Middle frontal gyrus (tissue), 1 donor: ENCODE results near the gene HCN2.

ENCODE experiments used
- DNase-seq: peaks from one replicate; pipeline ENCODE4 v3.0.0-alpha.2; 2015; ENCODE audit warnings: low spot score; ENCODE audit errors: extremely low spot score

Gene HCN2

DNA sequence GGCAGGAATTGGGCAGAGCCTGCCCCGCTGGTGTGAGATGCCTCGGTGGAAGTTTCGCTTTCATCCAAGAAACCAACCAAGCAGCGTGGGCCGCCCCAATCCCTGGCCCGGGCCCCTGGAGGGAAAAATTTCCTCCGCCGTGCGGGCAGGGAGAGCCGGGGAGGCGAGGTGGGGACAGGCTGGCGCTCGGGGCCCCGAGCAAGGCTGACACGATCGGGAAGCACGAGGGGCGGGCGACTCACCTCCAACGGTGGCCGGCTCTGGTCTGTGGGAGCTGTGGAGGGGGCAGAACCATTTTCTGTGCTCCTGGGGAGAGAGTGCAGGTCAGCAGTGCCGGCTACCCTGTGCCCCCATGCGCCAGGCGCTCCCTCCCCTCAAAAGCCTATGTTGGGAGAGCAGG is 62.3 kb downstream of the HCN2 start:
- DNase-seq = no peak

DNA sequence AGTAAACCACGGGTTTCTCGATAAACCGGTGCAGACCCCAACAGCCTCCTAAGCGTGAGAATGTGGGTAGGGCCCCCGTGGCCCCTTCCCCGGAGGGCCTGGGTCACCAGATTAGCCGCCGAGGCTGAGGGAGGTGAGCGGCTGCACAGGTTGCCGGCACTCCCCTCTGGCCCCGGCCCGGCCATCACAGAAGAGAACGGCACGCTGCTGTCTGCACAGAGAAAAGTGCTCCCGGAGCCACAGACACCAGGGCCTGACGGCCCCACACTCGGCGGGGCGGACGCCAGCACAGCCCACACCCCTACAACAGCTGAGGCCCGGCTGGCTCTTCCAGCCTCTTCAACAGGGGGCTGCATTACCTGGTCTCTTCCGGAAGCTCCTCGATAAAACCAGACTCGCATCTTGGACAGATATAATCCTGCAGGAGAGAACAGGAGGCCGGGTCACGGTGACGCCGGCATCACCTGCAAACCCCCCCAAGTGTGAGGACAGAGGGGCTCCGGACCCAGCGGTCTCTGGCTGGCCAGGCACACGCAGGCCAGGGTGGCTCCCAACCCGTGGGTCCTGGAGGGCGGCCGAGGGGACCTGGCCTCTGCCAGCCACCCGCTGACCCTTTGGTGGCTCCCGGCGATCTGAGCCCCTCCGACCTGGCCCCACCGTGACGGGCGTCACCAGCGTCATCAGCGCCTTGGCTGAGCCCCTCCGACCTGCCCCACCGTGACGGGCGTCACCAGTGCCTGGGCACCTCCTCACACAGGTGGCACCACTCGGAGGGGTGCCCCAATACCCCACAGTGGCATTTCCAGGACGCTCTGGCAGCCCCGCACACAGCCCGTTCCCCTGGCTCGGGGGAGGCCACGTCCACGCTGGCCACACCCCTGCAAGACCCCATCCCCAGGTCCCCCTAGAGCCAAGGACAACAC is 63.0 kb downstream of the HCN2 start:
- DNase-seq = no peak

- no peak for DNase-seq
These were observed 63.7 kb downstream of the HCN2 start for GRCh38 chr19:653425-653824.

GRCh38 chr19:655691-656090 is 66.0 kb downstream of the HCN2 start:
- DNase-seq = no peak

GRCh38 chr19:656751-657559 is 67.3 kb downstream of the HCN2 start:
- no peak for DNase-seq

GRCh38 chr19:657611-658010 is 67.9 kb downstream of the HCN2 start:
- no peak for DNase-seq

- no peak for DNase-seq
These were observed 68.6 kb downstream of the HCN2 start for GRCh38 chr19:658059-658839.

DNA sequence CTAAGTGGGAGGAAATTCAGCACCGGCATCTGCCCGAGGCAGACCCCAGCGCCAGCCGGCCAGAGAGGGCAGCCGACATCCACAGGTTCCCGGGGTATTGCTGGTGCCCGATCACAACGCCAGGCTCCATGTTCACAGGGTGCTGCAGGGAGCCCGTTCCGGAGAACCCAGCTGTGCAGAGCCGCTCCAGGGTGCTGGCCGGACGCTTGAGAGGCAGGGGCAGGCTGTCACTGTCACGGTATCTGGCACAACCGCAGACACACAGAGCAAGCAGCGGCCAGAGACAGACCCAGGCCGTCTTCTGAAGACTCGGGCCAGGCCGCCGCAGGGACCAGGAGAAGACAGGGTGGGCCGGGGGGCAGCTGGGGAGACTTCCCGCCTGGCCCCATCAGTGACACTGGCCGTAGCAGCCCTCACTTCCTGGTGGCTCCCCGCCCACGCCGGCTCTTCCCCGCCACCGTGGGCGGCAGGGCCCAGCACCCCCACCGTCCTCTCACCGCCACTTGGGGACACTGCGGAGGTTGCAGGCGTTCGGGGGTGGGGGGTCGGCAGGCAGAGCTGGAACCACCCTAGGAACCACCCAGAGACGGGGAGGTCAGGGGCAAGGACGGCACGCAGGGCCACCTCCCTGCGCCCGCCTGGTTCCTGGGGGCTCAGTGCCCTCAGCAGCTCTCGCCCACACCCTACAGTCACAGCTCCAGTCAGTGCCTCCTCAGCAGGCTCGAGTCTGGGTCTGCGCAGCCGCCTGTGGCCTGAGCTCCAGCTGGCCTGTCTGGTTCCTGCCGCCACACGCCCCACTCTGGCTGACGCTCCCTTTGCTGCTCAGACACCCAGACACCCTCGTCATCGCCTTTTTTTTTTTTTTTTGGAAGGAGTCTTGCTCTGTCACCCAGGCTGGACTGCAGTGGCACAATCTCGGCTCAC is 69.5 kb downstream of the HCN2 start:
- no peak for DNase-seq

GRCh38 chr19:660793-661426 is 71.2 kb downstream of the HCN2 start:
- DNase-seq = no peak

DNA sequence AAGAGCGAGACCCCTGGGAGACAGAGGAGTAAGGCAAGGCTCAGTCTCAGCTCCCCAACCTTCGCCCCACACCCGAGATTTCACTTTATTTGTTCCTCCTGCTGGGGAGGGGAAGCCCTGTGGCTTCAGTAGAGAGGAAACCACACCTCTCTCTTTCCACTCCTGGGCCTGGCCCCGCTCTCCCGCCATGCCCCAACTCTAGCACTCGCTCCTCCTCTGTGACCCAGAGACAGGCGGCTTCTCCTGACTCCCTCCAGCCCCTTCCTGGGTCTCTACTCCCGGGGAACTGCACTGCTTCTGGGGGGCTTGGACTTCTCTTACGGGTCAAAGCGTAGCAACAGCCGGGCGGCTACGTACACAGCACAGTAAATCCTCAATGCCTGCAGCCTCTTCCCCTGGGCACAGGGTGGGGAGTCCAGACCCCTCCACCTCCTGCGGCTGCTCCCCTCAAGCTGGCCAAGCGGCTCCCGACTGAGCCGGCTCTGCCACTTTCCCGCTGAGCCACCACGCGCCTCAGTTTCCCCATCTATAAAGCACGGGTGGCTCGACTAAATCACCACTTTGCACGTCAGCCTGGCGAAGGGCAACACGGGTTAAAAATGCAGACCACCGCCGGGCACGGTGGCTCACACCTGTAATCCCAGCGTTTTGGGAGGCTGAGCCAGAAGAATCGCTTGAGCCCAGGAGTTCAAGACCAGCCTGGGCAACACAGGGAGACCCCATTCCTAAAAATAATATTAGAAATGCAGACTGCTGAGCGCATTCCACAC is 71.9 kb downstream of the HCN2 start:
- DNase-seq = no peak

DNA sequence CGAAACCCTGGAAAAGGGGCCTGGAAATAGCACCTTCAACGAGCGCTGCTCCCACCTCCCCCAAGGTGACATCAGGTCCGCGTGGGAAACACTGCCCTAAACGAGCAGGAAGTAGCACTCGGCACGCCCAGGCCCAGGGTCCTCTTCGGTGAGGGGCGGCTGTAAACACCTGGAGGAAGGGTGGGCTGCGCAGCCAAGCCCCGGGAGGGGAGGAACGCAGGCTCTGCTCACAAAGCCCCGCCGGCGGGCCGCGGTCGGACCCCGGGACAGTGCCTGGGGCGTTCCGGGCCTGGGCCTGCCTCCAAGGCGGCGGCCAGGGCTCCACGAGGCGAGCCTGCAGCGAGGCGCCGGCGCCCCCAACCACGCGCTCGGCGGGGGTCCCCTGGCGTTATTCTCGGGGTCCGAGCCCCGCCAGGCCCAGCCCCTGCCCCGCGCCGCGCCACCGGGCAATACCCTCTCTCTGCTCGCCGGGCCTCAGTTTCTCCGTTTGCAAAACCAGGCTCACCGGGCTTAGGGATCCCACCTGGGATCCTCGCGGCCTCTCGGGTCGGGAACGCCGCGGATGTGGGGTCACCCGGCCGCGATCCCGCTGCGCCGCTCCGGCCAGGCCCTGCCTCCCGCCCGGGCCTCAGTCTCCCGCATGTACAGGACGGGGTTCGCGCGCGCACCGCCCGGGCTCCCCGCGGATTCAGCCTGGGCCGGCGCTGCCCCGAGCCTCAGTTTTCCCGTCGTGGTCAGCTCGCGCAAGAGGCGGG is 72.7 kb downstream of the HCN2 start:
- DNase-seq = no peak

GRCh38 chr19:662962-663681 is 73.4 kb downstream of the HCN2 start, which contains the start of gene RNF126:
Gene RNF126, minus strand, starts transcription at chr19:663214. Its CDS starts 93 bp downstream, at chr19:663121.
- DNase-seq = peak; percentile 73

DNA sequence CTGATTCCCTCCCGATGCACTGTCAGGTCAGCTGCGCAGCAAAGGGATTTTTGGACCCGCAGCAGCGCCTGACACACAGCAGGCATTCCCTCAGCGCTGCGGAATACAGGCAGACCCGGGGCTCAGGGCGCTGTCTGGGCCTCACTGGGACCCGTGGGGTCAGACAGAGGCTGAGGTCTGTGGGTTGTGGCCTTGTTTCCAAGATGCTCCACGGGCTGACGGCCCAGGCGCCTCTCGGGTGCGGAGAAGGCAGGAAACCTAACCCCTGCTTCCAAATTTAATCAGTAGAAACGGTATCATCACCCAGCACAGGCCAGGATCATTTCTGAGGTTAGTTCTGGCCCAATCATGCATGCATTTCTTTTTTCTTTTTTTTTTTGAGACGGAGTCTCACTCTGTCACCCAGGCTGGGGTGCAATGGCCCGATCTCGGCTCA is 74.0 kb downstream of the HCN2 start:
- DNase-seq = no peak

GRCh38 chr19:664913-665443 is 75.3 kb downstream of the HCN2 start:
- peak; percentile 63 for DNase-seq
